ENCODE measurements around the gene RAB9B.

The RAB9B gene

DNA sequence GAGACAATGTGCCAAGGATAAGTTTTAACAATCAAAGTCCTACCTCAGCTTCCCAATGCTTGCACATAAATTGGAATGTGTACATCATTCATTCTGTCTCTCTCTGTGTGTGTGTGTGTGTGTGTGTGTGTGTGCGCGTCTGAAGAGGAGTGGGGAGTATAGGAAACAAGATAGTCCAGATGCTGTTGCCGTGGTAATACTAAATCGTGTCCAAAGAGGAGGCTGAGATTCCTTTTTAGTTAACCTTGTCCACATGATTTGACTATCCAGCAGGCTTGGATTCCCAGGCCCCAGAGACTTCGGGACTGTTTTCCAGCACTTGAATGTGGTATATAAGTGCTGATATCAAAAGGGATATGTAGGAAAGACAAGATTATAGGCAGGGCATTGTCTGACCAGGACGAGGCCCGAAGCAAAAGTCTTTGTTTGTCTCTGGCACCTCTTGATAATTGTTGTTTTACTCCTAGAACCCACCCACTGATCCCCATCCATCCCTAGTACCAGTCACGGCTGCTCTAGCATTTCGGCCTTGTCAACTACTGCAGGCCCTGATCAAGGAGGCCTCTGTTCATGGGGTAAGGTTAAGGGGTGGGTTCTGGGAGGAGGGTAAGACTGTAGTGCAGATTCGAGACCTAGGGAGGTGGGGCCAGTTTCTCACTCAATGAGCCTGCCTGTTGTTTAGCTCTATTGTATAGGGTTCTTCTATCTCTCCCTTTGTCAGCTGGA, 51.6 kb downstream of the RAB9B start:
- in situ Hi-C loops (cut with MboI; ENCODE audit: low pct_unique_long_range_greater_than_20kb, low sequenced_read_pairs), result no loop called here
- DNase-seq, result no peak

DNA sequence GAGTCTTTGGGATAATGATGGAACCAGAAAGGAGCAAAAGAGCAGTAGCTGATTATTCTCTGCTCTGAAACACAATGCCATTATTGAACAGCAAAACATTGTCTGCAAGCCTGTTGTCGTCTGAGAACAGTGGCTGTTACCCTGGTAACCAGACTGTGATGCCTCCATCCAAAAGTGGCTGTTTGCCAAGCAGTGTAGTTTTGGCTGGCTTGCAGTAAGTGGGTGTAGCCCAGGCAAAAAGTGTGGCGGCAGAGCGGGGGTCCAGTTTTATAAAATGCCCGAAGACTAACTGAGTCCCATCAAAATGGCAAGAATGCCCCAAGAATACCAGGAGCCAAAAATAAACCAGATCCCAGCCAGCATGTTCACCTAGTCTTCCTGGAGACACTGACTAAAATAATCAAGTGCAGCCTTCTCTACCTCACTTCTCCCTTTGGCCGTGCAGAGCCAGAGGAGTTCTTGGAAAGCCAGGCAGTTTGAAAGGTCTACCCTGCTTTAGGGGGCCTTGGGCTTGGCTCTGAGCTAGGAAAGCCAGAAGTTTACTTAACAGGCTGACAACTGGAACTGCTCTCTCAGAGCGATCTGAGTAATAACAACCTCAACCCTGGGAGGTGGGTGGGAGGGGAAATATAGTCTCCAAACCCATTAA, 52.8 kb downstream of the RAB9B start:
- in situ Hi-C loops (cut with MboI; ENCODE audit: low pct_unique_long_range_greater_than_20kb, low sequenced_read_pairs), result no loop called here
- DNase-seq, result no peak

DNA sequence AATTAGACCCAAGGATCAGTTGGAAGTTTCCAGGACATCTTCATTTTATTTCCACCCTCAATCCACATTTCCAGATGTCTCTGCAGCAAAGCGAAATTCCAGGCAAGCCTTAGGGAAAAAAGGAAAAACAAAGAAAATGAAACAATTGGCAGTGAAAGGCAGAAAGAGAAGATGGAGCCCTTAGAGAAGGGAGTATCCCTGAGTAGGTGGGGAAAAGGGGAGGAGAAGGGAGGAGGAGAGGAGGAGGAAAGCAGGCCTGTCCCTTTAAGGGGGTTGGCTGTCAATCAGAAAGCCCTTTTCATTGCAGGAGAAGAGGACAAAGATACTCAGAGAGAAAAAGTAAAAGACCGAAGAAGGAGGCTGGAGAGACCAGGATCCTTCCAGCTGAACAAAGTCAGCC, 55.5 kb downstream of the RAB9B start, which contains the start of gene PLP1:
Gene PLP1, plus strand, starts transcription at position 295 of the 400 bp plus-strand sequence. CDS start 156 bp downstream, outside the sequence.
- DNase-seq, result no peak
- in situ Hi-C loops (cut with MboI; ENCODE audit: low pct_unique_long_range_greater_than_20kb, low sequenced_read_pairs), result no loop called here

DNA sequence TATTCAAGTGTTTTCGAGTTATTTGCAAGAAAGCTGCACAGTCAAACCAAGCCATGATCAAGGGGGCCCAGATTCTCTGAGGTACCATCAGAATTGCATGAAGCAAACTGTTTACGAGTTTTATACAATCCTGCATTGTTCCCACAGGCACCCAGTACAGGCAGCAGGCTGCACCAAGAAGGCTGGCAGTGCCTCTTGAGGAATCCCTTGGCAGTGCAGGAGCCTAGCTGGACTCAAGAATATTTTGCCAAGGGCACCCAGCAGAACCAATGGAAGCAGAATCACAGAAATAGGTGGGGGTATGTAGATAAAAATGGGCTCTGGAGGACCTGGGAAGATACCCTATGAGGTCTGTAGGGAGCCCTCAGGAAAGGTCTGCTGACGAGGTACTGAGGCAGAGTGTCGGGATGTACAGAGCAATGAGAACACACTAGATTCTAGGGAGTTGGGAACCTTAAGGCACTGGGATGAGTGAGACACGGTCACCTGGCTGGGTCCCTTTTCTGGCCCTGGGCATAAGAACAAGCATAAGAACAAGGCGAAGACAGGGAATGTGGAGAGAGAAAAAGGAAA, 57.9 kb downstream of the RAB9B start:
- DNase-seq, result peak; percentile 26
- in situ Hi-C loops (cut with MboI; ENCODE audit: low pct_unique_long_range_greater_than_20kb, low sequenced_read_pairs), result no loop called here

DNA sequence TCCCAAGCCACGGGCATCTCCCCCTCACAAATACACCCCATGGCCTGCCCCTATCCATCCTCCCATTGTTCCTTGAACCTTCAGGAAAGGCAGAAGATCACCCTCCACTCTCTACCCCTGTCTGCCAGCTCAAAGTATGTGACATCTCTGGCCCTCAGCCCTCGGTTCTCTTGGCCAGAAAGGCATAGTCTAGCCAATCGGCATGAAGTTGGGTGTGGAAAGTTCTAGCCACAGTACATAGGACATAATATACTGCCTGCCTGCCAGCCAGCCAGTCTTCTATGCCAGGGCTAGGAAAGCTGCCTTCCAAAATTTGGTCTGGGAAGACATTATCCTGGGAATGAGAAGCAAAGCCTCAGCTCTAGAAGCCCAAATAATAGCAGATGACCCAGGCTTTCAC, 58.6 kb downstream of the RAB9B start:
- in situ Hi-C loops (cut with MboI; ENCODE audit: low pct_unique_long_range_greater_than_20kb, low sequenced_read_pairs), result no loop called here
- no peak for DNase-seq
